ENCODE results near the gene AFDN. TPM values are rescaled to one million over a fixed set of nuclear protein-coding genes. Genes with fewer than 3 reads are reported as not detected.

The AFDN gene
- total RNA-seq, 4 donors from 2014 or later, result 148 to 371 (median 204) TPM

DNA sequence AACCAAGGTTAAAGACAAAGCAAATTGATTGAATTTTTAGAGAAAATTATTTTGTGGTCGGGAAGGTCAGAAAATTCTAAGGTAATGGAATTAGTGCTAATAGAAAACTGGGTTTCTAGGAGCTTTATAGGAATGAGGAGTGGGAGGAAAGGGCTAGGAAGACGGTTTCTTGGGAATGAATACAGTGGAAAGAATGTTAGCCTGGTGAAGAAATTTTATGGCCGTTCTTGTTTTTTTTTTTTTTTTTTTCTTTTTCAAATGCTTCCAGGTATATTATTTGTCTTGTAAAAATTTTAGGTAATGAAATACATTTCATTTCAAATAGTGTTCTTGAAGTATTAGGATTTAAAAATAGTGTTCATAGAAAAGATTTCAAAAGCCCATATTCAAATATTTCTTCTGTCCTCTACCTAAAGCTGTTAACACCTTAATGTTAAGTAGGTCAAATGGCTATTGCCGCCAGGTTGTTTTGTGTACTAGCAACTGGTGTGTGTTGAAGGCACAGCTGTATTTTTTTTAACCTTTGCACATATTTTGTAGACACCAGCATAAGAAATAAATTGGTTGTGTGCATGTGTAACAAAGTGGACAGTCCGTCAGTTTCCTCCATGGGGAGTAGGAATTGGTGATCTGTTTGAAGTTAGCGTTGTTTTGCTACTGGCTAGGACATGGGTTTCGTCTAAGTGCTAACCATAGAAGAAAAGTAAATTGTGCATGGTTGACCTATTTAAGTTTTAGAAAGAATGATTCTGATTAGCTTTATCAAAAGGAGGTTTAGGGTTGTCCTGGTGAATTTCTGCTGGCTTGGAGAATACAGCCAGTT lies 32.3 kb downstream of the AFDN start:
- Histone ChIP-seq H3K27ac (peak overlapping the region; percentile 53 to 64 (median 60)), H3K4me3 (no peak overlapping the region), H3K36me3 (no peaks in the 10 kb centered on the region), H3K9me3 (no peaks in the 10 kb centered on the region), H3K4me1 (peaks cover 8 to 55% (median 18%) of the 10 kb centered on the region in 4 donors), H3K27me3 (no peaks in the 10 kb centered on the region)
- in situ Hi-C loops (cut with MboI; ENCODE audit: low pct_ligation_motif_present in 1 of 4, low pct_unique_long_range_greater_than_20kb in 1 of 4, low sequenced_read_pairs in 3 of 4) (no loop called here), intact Hi-C loops (cut with DNase I; ENCODE audit: low total_unique reads) (no loop called here)
- TF ChIP-seq POLR2A (IDR thresholded peaks at IDR 0.05) (no peak), EP300 (IDR thresholded peaks at IDR 0.05; ENCODE audit: low read depth) (no peak), POLR2AphosphoS5 (IDR thresholded peaks at IDR 0.05) (no peak)
- TF ChIP-seq, protein P1, sequence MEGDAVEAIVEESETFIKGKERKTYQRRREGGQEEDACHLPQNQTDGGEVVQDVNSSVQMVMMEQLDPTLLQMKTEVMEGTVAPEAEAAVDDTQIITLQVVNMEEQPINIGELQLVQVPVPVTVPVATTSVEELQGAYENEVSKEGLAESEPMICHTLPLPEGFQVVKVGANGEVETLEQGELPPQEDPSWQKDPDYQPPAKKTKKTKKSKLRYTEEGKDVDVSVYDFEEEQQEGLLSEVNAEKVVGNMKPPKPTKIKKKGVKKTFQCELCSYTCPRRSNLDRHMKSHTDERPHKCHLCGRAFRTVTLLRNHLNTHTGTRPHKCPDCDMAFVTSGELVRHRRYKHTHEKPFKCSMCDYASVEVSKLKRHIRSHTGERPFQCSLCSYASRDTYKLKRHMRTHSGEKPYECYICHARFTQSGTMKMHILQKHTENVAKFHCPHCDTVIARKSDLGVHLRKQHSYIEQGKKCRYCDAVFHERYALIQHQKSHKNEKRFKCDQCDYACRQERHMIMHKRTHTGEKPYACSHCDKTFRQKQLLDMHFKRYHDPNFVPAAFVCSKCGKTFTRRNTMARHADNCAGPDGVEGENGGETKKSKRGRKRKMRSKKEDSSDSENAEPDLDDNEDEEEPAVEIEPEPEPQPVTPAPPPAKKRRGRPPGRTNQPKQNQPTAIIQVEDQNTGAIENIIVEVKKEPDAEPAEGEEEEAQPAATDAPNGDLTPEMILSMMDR (IDR thresholded peaks at IDR 0.05), result no peak
- WGBS, 2 donors (ENCODE audit: low coverage in 1 of 2), result 49 to 59% methylated on average over 7 of the region's 7 CpGs
- no peak for DNase-seq

DNA sequence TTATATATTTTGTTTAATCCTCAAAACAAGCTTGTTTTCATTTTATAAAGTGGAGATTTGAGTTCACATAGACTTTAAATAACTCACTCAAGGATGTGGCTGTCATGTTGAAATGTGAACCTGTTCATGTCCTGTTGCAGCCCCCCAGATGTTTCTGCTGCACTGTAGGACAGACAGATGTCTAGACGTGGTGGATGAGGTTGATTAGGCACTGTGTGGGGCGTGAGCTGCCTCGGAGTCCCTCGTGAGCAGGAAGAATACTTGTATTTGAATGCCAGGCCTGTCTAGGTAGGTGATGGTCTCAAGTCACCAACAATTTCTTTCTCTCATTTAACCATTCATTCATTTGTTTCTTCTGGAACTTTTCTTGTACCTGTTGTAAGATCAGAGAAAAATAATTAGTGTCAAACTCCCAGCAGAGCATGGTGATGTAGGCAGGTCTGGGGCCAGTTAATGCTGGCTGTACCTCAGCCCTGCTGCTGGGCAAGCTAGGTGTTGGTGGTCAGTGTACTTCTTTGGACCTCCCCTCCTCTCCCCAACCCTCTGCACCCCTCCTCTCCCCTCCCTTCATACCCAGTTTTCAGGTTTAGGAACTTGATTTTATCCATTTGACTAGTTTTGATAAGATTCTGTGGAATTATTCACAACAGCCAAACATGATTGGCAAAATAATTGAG lies 34.0 kb downstream of the AFDN start:
- Histone ChIP-seq H3K27ac (no peak overlapping the region), H3K4me3 (no peak overlapping the region), H3K27me3 (no peaks in the 10 kb centered on the region), H3K4me1 (peaks cover 8 to 55% (median 18%) of the 10 kb centered on the region in 4 donors), H3K36me3 (no peaks in the 10 kb centered on the region), H3K9me3 (no peaks in the 10 kb centered on the region)
- TF ChIP-seq, protein P1 (IDR thresholded peaks at IDR 0.05), result no peak
- TF ChIP-seq POLR2AphosphoS5 (IDR thresholded peaks at IDR 0.05) (no peak), POLR2A (IDR thresholded peaks at IDR 0.05) (no peak), EP300 (IDR thresholded peaks at IDR 0.05; ENCODE audit: low read depth) (no peak)
- intact Hi-C loops (cut with DNase I; ENCODE audit: low total_unique reads), result no loop called here
- DNase-seq, result no peak
- in situ Hi-C loops (cut with MboI; ENCODE audit: low pct_ligation_motif_present in 1 of 4, low pct_unique_long_range_greater_than_20kb in 1 of 4, low sequenced_read_pairs in 3 of 4), result no loop called here
- WGBS, 2 donors (ENCODE audit: low coverage in 1 of 2), result 66 to 67% methylated on average over 4 of the region's 4 CpGs

DNA sequence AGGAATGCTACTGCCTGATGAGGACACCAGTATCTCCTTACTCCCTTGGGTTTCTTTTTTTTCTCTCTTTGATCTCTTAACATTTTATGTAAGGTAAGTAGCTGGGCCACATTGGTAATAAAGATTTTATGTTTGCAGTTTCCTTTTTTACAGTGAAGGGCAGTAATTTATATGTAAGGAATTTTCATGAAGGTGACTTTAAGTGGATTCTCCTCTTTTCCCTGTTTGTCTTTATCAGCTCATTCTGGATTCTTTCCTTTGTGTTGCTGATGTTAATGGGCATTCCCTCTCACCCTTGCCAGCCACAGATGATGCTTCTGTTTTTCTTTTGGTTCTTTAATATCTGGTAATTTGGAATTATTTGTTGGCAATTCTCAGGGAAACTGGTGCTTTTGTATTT lies 34.7 kb downstream of the AFDN start:
- Histone ChIP-seq H3K27ac (no peak overlapping the region), H3K4me3 (no peak overlapping the region), H3K4me1 (peaks cover 8 to 49% (median 18%) of the 10 kb centered on the region in 4 donors), H3K27me3 (no peaks in the 10 kb centered on the region), H3K36me3 (no peaks in the 10 kb centered on the region), H3K9me3 (no peaks in the 10 kb centered on the region)
- intact Hi-C loops (cut with DNase I; ENCODE audit: low total_unique reads), result no loop called here
- TF ChIP-seq, protein P1 (IDR thresholded peaks at IDR 0.05), result no peak
- TF ChIP-seq POLR2AphosphoS5 (IDR thresholded peaks at IDR 0.05), result no peak
- TF ChIP-seq POLR2A (IDR thresholded peaks at IDR 0.05), result no peak
- TF ChIP-seq EP300 (IDR thresholded peaks at IDR 0.05; ENCODE audit: low read depth), result no peak
- DNase-seq, result no peak
- in situ Hi-C loops (cut with MboI; ENCODE audit: low pct_ligation_motif_present in 1 of 4, low pct_unique_long_range_greater_than_20kb in 1 of 4, low sequenced_read_pairs in 3 of 4), result no loop called here

DNA sequence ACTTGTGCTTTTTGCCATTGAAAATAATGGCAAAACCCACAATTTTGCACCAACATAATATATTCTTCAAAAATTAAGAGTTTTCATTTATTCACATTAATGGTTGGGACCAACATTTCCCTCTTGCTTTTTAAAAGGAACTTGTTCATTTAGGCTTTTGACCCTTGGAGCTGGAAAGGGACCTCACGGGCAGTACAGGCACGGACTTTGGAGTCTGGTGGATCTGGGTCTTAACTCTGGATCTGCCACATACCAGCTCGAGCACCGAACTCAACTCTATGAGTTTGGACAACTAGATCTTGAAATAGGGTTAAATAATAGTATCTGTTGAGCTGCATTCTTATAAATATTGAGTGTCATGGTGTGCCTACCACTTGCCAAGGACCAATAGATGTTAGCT lies 37.2 kb downstream of the AFDN start:
- in situ Hi-C loops (cut with MboI; ENCODE audit: low pct_ligation_motif_present in 1 of 4, low pct_unique_long_range_greater_than_20kb in 1 of 4, low sequenced_read_pairs in 3 of 4) (no loop called here), intact Hi-C loops (cut with DNase I; ENCODE audit: low total_unique reads) (no loop called here)
- TF ChIP-seq POLR2A (IDR thresholded peaks at IDR 0.05) (no peak), POLR2AphosphoS5 (IDR thresholded peaks at IDR 0.05) (no peak), EP300 (IDR thresholded peaks at IDR 0.05; ENCODE audit: low read depth) (no peak)
- TF ChIP-seq, protein P1 (IDR thresholded peaks at IDR 0.05), result no peak
- DNase-seq, result no peak
- Histone ChIP-seq H3K36me3 (no peaks in the 10 kb centered on the region), H3K4me3 (no peak overlapping the region), H3K27me3 (no peaks in the 10 kb centered on the region), H3K4me1 (peaks cover 3 to 25% (median 5%) of the 10 kb centered on the region in 4 donors), H3K9me3 (no peaks in the 10 kb centered on the region), H3K27ac (no peak overlapping the region)
- 94 to 100% methylated on average over 1 to 4 of the region's 4 CpGs for WGBS, 2 donors (ENCODE audit: low coverage in 1 of 2)
